ENCODE measurements around the gene PPP1R15B.

- TF ChIP-seq CTCF (IDR thresholded peaks at IDR 0.05), result no peak
- TF ChIP-seq POLR2AphosphoS5 (IDR thresholded peaks at IDR 0.05), result no peak
- TF ChIP-seq EP300 (IDR thresholded peaks at IDR 0.05), result no peak
Observed at GRCh38 chr1:204455063-204455830, 43.6 kb upstream of the PPP1R15B start.

All from gastroesophageal sphincter (tissue), 3 donors.